ENCODE data around the gene DIP2A. TPM values are rescaled to one million over a fixed set of nuclear protein-coding genes. Genes with fewer than 3 reads are reported as not detected.

Gene DIP2A
- total and polyA plus RNA-seq, 2 experiments from 2014 or later = 18.5 to 36.3 TPM

GRCh38 chr21:46471514-46471913 lies 12.8 kb downstream of the DIP2A start:
- Histone ChIP-seq H3K4me1 (ENCODE audit: insufficient read depth) (no peaks in the 10 kb centered on the region; the same call in 1 of the 2 replicates), H3K27me3 (ENCODE audit: insufficient read depth) (no peaks in the 10 kb centered on the region), H3K9me2 (ENCODE audit: insufficient read depth) (no peaks in the 10 kb centered on the region), H4K20me1 (replicated peaks; ENCODE audit: insufficient read depth) (no peaks in the 10 kb centered on the region), H3K79me2 (replicated peaks; ENCODE audit: insufficient read depth) (peaks cover 3% of the 10 kb centered on the region), H3K27ac (ENCODE audit: low read depth) (no peak overlapping the region), H3K36me3 (ENCODE audit: insufficient read depth) (no peaks in the 10 kb centered on the region), H3K4me3 (no peak overlapping the region), H3K4me2 (no peak overlapping the region), H3F3A (replicated peaks; ENCODE audit: low read depth) (no peaks in the 10 kb centered on the region), H2AFZ (no peak overlapping the region)
- H3K36me3 Mint-ChIP-seq (ENCODE audit: low read depth) = no peaks in the 10 kb centered on the region
- no peak overlapping the region for H3K27ac Mint-ChIP-seq
- peaks cover 2% of the 10 kb centered on the region for H3K27me3 Mint-ChIP-seq (ENCODE audit: insufficient read depth, low read depth, poor library complexity)
- no peaks in the 10 kb centered on the region; the same call in 2 of the 3 replicates for H3K4me1 Mint-ChIP-seq
- DNase-seq (ENCODE audit: low spot score) = no peak
- ATAC-seq = no peak
- no peak overlapping the region for H3K4me3 Mint-ChIP-seq
- no peaks in the 10 kb centered on the region for H3K9me3 Mint-ChIP-seq
- TF ChIP-seq NANOG (IDR thresholded peaks at IDR 0.05; ENCODE audit: borderline replicate concordance) (no peak), ZNF114 (CRISPR knock-in tag; IDR thresholded peaks at IDR 0.05) (no peak), ETS1 (IDR thresholded peaks at IDR 0.05) (no peak), EZH2phosphoT487 (IDR thresholded peaks at IDR 0.05; ENCODE audit: unreplicated experiment) (no peak), ZNF462 (CRISPR knock-in tag; IDR thresholded peaks at IDR 0.05) (no peak), REST (IDR thresholded peaks at IDR 0.05; ENCODE audit: unreplicated experiment) (no peak), CTCF (conservative IDR thresholded peaks at IDR 0.05; ENCODE audit: low read depth in 2 of 2) (no peak)

All from GM23338 (cell line).